CD4-positive, CD25-positive, alpha-beta regulatory T cell (primary cell): Measurements from ENCODE around the gene GRAP2. TPM values are rescaled to one million over a fixed set of nuclear protein-coding genes. Genes with fewer than 3 reads are reported as not detected.

Experiments used
- ATAC-seq, 2 donors: fragments of 150-1000 bp; cut with Tn5 transposase; one replicate each; pipeline ENCODE4 v1.10.0; 2021; ENCODE audit warnings: low read depth in 2 of 2, moderate number of reproducible peaks in 2 of 2, moderate library complexity in 1 of 2
- DNase-seq, 3 donors: peaks; one replicate each; pipeline versions ENCODE4 v3.0.0 to v3.0.0-alpha.2; 2012 to 2022; ENCODE audit warnings: mixed read lengths in 1 of 3
- H3K27ac ChIP-seq: one replicate; pipeline ENCODE4 v1.7.0; 2013; ENCODE audit warnings: mild to moderate bottlenecking, low read length; ENCODE audit not compliant: insufficient read depth, poor library complexity, severe bottlenecking
- H3K27me3 ChIP-seq: one replicate; pipeline ENCODE4 v1.7.0; 2013; ENCODE audit warnings: low read length; ENCODE audit not compliant: control insufficient read depth, insufficient read depth
- H3K36me3 ChIP-seq: one replicate; pipeline ENCODE4 v1.7.0; 2013; ENCODE audit warnings: mild to moderate bottlenecking, low read length, moderate library complexity; ENCODE audit not compliant: control insufficient read depth, insufficient read depth
- H3K4me1 ChIP-seq: 2 replicates; pipeline ENCODE4 v1.7.0; 2013; ENCODE audit warnings: mild to moderate bottlenecking, low read length; ENCODE audit not compliant: insufficient read depth, control insufficient read depth, poor library complexity, severe bottlenecking
- H3K4me3 ChIP-seq: one replicate; pipeline ENCODE4 v1.7.0; 2013; ENCODE audit warnings: low read depth, mild to moderate bottlenecking, low read length, moderate library complexity
- H3K9me3 ChIP-seq, 2 experiments: 1 replicate in 1 of 2; 2 replicates in 1 of 2; pipeline ENCODE4 v1.7.0; 2013; ENCODE audit warnings: low read length in 2 of 2, mild to moderate bottlenecking in 1 of 2, moderate library complexity in 1 of 2; ENCODE audit not compliant: control insufficient read depth in 2 of 2
- H3K27ac Mint-ChIP-seq, 3 donors: one replicate each; pipeline ENCODE4 v1.8.0; 2020 to 2022; ENCODE audit warnings: mild to moderate bottlenecking in 3 of 3, mixed read lengths in 3 of 3, moderate library complexity in 2 of 3
- H3K27me3 Mint-ChIP-seq: one replicate; pipeline ENCODE4 v1.8.0; 2022; ENCODE audit warnings: mild to moderate bottlenecking, mixed read lengths
- H3K36me3 Mint-ChIP-seq: one replicate; pipeline ENCODE4 v1.8.0; 2020; ENCODE audit warnings: mixed read lengths
- H3K4me1 Mint-ChIP-seq, 4 donors: one replicate each; pipeline ENCODE4 v1.8.0; 2020 to 2022; ENCODE audit warnings: mixed read lengths in 4 of 4, mild to moderate bottlenecking in 1 of 4
- H3K4me3 Mint-ChIP-seq, 4 donors: one replicate each; pipeline ENCODE4 v1.8.0; 2020 to 2022; ENCODE audit warnings: mild to moderate bottlenecking in 4 of 4, mixed read lengths in 4 of 4, moderate library complexity in 3 of 4
- H3K9me3 Mint-ChIP-seq, 7 donors: one replicate each; pipeline ENCODE4 v1.8.0; 2020 to 2022; ENCODE audit warnings: mixed read lengths in 7 of 7, mild to moderate bottlenecking in 3 of 7, moderate library complexity in 2 of 7
- polyA plus RNA-seq, 4 donors: library from polyadenylated mRNA; unstranded; fragments of 300-500 nt; fragmentation: Illumina TruSeq; gene quantifications; one replicate each; pipeline ENCODE4 v1.2.3, GENCODE V29; 2021
- total RNA-seq: library from RNA; stranded (reverse); gene quantifications from one replicate; pipeline ENCODE4 v1.2.3, GENCODE V29; 2022

The GRAP2 gene
- total and polyA plus RNA-seq, 5 donors from 2014 or later, result 48.9 to 160 (median 55.3) TPM

GRCh38 chr22:39940757-39941305 is 39.9 kb downstream of the GRAP2 start:
- Mint-ChIP-seq H3K27me3 (no peaks in the 10 kb centered on the region), H3K9me3 (no peaks in the 10 kb centered on the region), H3K4me1 (peaks cover 56 to 98% (median 77%) of the 10 kb centered on the region in 4 donors), H3K4me3 (peak overlapping the region; percentile 5 to 58 (median 46)), H3K27ac (peak overlapping the region; percentile 38 to 90 (median 87)), H3K36me3 (peaks cover 9% of the 10 kb centered on the region)
- no peaks in the 10 kb centered on the region for H3K9me3 ChIP-seq
- H3K4me1 ChIP-seq, result peaks cover 93% of the 10 kb centered on the region
- H3K27ac ChIP-seq, result peak overlapping the region; percentile 69
- peak; percentile 69 to 70 for ATAC-seq
- no peaks in the 10 kb centered on the region for H3K27me3 ChIP-seq
- H3K36me3 ChIP-seq, result peaks cover 2% of the 10 kb centered on the region
- H3K4me3 ChIP-seq, result peak overlapping the region; percentile 60
- peak in 2 of 3 donors; percentile 68 to 83 for DNase-seq

- Mint-ChIP-seq H3K27me3 (no peaks in the 10 kb centered on the region), H3K27ac (peak overlapping the region; percentile 1 to 90 (median 67)), H3K4me3 (peak overlapping the region in 2 of 4 donors; percentile 22 to 51), H3K9me3 (no peaks in the 10 kb centered on the region), H3K36me3 (peaks cover 8% of the 10 kb centered on the region), H3K4me1 (peaks cover 50 to 97% (median 74%) of the 10 kb centered on the region in 4 donors)
- no peaks in the 10 kb centered on the region for H3K27me3 ChIP-seq
- H3K4me1 ChIP-seq, result peaks cover 90% of the 10 kb centered on the region
- peak overlapping the region; percentile 69 for H3K27ac ChIP-seq
- DNase-seq, result no peak
- peaks cover 3% of the 10 kb centered on the region for H3K36me3 ChIP-seq
- no peaks in the 10 kb centered on the region for H3K9me3 ChIP-seq
- H3K4me3 ChIP-seq, result peak overlapping the region; percentile 13
- ATAC-seq, result no peak
Measured at GRCh38 chr22:39941601-39942000, 40.7 kb downstream of the GRAP2 start.

GRCh38 chr22:39942439-39943230 is 41.8 kb downstream of the GRAP2 start:
- peak overlapping the region; percentile 74 to 90 (median 85) for H3K27ac Mint-ChIP-seq
- H3K27me3 ChIP-seq, result no peaks in the 10 kb centered on the region
- peak overlapping the region; percentile 17 for H3K4me3 ChIP-seq
- H3K27ac ChIP-seq, result peak overlapping the region; percentile 69
- ATAC-seq (no peak), DNase-seq (no peak)
- peaks cover 13% of the 10 kb centered on the region for H3K36me3 ChIP-seq
- no peaks in the 10 kb centered on the region for H3K9me3 Mint-ChIP-seq
- no peaks in the 10 kb centered on the region for H3K9me3 ChIP-seq
- peaks cover 46 to 97% (median 73%) of the 10 kb centered on the region in 4 donors for H3K4me1 Mint-ChIP-seq
- H3K36me3 Mint-ChIP-seq, result peaks cover 8% of the 10 kb centered on the region
- H3K4me3 Mint-ChIP-seq, result peak overlapping the region; percentile 62 to 73 (median 68)
- no peaks in the 10 kb centered on the region for H3K27me3 Mint-ChIP-seq
- H3K4me1 ChIP-seq, result peaks cover 90% of the 10 kb centered on the region

- peak overlapping the region; percentile 17 for H3K4me3 ChIP-seq
- no peaks in the 10 kb centered on the region for H3K27me3 Mint-ChIP-seq
- no peaks in the 10 kb centered on the region for H3K9me3 ChIP-seq
- ATAC-seq (peak in 1 of 2 donors; percentile 40), DNase-seq (no peak)
- H3K36me3 ChIP-seq, result peaks cover 17% of the 10 kb centered on the region
- no peaks in the 10 kb centered on the region for H3K27me3 ChIP-seq
- peak overlapping the region; percentile 69 for H3K27ac ChIP-seq
- H3K4me1 ChIP-seq, result peaks cover 86% of the 10 kb centered on the region
- H3K4me3 Mint-ChIP-seq, result peak overlapping the region; percentile 47 to 73 (median 64)
- H3K9me3 Mint-ChIP-seq, result no peaks in the 10 kb centered on the region
- H3K4me1 Mint-ChIP-seq, result peaks cover 39 to 97% (median 68%) of the 10 kb centered on the region in 4 donors
- peaks cover 9% of the 10 kb centered on the region for H3K36me3 Mint-ChIP-seq
- H3K27ac Mint-ChIP-seq, result peak overlapping the region; percentile 85 to 93 (median 90)
Measured at GRCh38 chr22:39943337-39943736, 42.5 kb downstream of the GRAP2 start.

- Mint-ChIP-seq H3K27ac (peak overlapping the region; percentile 85 to 93 (median 90)), H3K27me3 (no peaks in the 10 kb centered on the region), H3K36me3 (peaks cover 17% of the 10 kb centered on the region), H3K9me3 (no peaks in the 10 kb centered on the region), H3K4me1 (peaks cover 43 to 97% (median 69%) of the 10 kb centered on the region in 4 donors), H3K4me3 (peak overlapping the region; percentile 13 to 77 (median 59))
- DNase-seq (peak in 1 of 3 donors; percentile 23), ATAC-seq (no peak)
- Histone ChIP-seq H3K9me3 (no peaks in the 10 kb centered on the region), H3K27ac (peak overlapping the region; percentile 69), H3K4me3 (peak overlapping the region; percentile 28), H3K4me1 (peaks cover 85% of the 10 kb centered on the region), H3K36me3 (peaks cover 24% of the 10 kb centered on the region), H3K27me3 (no peaks in the 10 kb centered on the region)
Measured at GRCh38 chr22:39943953-39944872, 43.3 kb downstream of the GRAP2 start.

GRCh38 chr22:39946126-39946502 is 45.2 kb downstream of the GRAP2 start:
- H3K4me3 ChIP-seq, result no peak overlapping the region
- H3K27me3 Mint-ChIP-seq, result no peaks in the 10 kb centered on the region
- no peaks in the 10 kb centered on the region for H3K9me3 Mint-ChIP-seq
- peaks cover 32% of the 10 kb centered on the region for H3K36me3 Mint-ChIP-seq
- H3K27me3 ChIP-seq, result no peaks in the 10 kb centered on the region
- H3K27ac ChIP-seq, result no peak overlapping the region
- DNase-seq, result no peak
- peaks cover 43 to 98% (median 72%) of the 10 kb centered on the region in 4 donors for H3K4me1 Mint-ChIP-seq
- H3K4me1 ChIP-seq, result peaks cover 85% of the 10 kb centered on the region
- H3K27ac Mint-ChIP-seq, result peak overlapping the region in 2 of 3 donors; percentile 14 to 90
- H3K9me3 ChIP-seq, result no peaks in the 10 kb centered on the region
- no peak for ATAC-seq
- peaks cover 37% of the 10 kb centered on the region for H3K36me3 ChIP-seq
- H3K4me3 Mint-ChIP-seq, result peak overlapping the region in 2 of 4 donors; percentile 10 to 26

- DNase-seq, result no peak
- H3K9me3 ChIP-seq, result no peaks in the 10 kb centered on the region
- Mint-ChIP-seq H3K4me1 (peaks cover 45 to 98% (median 74%) of the 10 kb centered on the region in 4 donors), H3K36me3 (peaks cover 38% of the 10 kb centered on the region), H3K27me3 (no peaks in the 10 kb centered on the region), H3K4me3 (peak overlapping the region; percentile 7 to 70 (median 33)), H3K9me3 (no peaks in the 10 kb centered on the region), H3K27ac (peak overlapping the region; percentile 75 to 90 (median 80))
- no peaks in the 10 kb centered on the region for H3K27me3 ChIP-seq
- peaks cover 37% of the 10 kb centered on the region for H3K36me3 ChIP-seq
- H3K4me1 ChIP-seq, result peaks cover 85% of the 10 kb centered on the region
- ATAC-seq, result no peak
- H3K4me3 ChIP-seq, result peak overlapping the region; percentile 50
- H3K27ac ChIP-seq, result peak overlapping the region; percentile 36
Measured at GRCh38 chr22:39946503-39947219, 45.8 kb downstream of the GRAP2 start.
